Smooth muscle cell of the pulmonary artery (primary cell): ENCODE measurements around the gene OLFML2A. TPM values are rescaled to one million over a fixed set of nuclear protein-coding genes. Genes with fewer than 3 reads are reported as not detected.

ENCODE experiments used
- total RNA-seq: library from RNA; depleted of rRNA; stranded (reverse); fragments of >200 nt; gene quantifications from 2 replicates; pipeline ENCODE4 v1.2.3, GENCODE V29; 2014

Gene OLFML2A
- total RNA-seq = 1.3 and 1.6 TPM in 2 replicates

GRCh38 chr9:124776954-124777648, at the start of gene OLFML2A:
OLFML2A (plus strand) TSS chr9:124777133; CDS start chr9:124777271, 138 bp downstream.

GRCh38 chr9:124771021-124771866, 5.7 kb upstream of the OLFML2A start, which contains the start of gene NR6A1:
NR6A1 (minus strand) TSS chr9:124771311.

GRCh38 chr9:124852829-124853531, 76.0 kb downstream of the OLFML2A start, which contains the start of gene WDR38:
WDR38 (plus strand) TSS chr9:124853460; CDS start chr9:124853532, 72 bp downstream.

DNA sequence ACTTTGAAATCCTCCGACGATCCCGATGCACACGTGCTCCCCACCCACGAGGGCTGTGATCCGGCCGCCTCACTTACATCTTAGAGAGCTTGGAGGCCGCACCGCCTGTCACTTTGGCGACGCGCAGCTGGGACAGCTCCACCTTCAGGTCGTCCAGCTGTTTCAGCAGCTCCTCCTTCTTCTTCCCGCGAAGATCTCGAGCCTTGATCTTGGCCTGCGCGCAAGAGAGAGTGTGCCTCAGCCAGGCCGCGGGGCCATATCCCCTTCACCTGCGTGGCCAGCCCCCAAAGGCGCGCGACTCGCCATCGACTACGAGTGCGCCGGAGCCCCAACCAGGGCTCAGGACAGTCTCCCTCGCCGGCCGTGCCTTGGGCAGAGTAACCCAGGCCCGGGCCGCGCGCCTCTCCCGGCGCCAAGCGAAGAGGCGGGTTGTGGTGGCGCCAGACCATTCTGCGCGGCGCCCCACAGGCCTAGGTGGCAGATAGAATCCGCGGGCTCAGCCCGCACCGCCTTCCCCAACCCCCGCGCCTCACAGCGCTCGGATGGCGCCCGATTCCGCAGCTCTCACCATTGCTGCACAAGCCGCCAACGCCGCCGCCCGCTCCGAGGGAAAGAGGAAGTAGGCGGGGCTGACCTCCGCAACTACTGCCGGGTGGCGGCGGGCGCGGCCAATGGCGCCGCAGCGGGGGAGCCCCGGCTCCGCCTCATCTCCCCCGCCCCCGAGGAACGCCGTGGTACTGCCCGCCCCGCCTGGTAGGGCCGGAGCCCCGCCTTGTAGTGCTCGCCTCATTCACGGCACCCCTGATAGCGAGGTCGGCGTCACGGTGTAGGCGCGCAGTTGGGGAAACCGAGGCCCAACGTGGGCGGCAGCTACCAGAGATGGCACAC, 84.7 kb downstream of the OLFML2A start, which contains the start of the genes ARPC5L and RPL35:
Gene ARPC5L, plus strand, starts transcription at position 789 of the 888 bp plus-strand sequence. CDS start 7,161 bp downstream, outside the sequence.
Gene RPL35, minus strand, starts transcription at position 616 of the 888 bp plus-strand sequence. Its CDS starts 45 bp downstream, at position 571.

Other genes with a start within 250 kb of the OLFML2A start
- gene NR6A1, start 5.8 kb upstream of the OLFML2A start, total RNA-seq = 0.39 and 0.69 TPM in 2 replicates
- not detected in 2 replicates for gene WDR38, start 76.3 kb downstream of the OLFML2A start, total RNA-seq
- gene RPL35, start 84.8 kb downstream of the OLFML2A start, total RNA-seq = 831 and 878 TPM in 2 replicates
- 7.6 and 13.3 TPM in 2 replicates for gene ARPC5L, start 85.0 kb downstream of the OLFML2A start, total RNA-seq
- 11.8 and 16.6 TPM in 2 replicates for gene GOLGA1, start 163.9 kb downstream of the OLFML2A start, total RNA-seq